Epidermal melanocyte (primary cell): ENCODE data around the gene RBSN.
A peak's percentile ranks its signal among the peaks of the same experiment; 100 is the strongest.
"Not testable (repeated sequence)": the region's sequence is repeated elsewhere in the genome, so short reads cannot be mapped to it uniquely, and the experiment has no call there.

Experiments used
- DNase-seq: peaks from one replicate; pipeline ENCODE4 v3.0.0; 2011; ENCODE audit warnings: low spot score; ENCODE audit not compliant: insufficient read length

RBSN gene

DNA sequence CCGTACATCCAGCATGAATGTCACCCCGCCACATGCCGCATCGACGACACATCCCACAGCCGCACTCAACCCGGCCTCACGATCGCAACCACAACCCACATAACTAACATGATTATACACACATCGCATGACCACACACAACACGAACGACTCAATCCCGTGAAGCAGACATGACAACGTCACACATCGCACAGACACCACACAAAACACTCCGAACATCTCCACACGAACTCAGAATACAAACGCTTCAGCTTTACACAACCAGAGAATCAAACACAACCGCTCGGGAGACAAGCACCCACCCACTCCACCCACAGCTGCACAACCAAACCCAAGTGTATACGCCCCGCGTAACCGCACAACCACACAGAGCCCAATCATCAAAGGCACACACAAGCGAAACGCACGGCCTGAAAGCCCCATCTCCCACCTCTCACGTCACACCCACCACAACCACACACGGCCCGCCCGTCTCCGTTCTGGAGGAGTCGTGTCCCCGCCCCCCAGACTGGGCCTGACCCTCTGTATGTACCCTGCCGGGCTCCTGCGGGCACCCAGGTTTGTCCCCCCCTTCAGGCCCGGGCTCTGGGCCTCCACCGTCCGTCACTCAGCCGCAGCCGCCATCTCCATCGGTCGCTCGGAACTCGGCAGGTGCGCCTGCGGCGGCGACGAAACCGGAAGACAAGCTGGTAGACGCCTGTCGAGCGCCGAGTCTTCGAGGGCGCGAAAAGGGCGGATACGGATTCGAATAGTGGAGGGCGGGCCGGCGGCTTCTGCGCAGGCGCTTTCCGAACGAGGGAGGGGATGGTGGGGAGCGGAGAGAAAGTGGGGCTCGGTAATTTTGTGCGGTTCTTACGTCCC lies at the start of gene RBSN:
TSS of gene RBSN (minus strand) at position 646 of the 861 bp plus-strand sequence. CDS start 3,028 bp downstream, outside the sequence.
- DNase-seq: peak; percentile 80

DNA sequence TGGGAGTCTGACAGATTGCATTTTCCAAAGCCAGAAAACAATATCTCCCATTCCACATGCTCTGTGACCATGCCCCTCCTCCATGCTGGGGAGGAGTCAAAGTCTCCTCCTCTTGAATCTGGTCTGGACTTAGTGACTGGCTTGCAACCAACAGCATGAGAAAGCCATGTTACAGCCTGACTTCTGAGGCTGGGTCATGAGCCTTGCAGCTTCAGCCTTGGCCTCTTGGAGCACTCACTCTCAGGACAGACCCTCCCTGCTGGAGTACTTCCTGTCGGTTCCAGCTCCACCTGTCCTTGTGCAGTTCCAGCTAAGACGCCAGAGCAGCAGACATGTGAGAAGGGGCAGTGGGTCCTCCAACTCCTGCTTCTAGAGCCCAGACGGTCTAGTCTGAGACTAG lies 49.7 kb upstream of the RBSN start:
- DNase-seq: no peak

DNA sequence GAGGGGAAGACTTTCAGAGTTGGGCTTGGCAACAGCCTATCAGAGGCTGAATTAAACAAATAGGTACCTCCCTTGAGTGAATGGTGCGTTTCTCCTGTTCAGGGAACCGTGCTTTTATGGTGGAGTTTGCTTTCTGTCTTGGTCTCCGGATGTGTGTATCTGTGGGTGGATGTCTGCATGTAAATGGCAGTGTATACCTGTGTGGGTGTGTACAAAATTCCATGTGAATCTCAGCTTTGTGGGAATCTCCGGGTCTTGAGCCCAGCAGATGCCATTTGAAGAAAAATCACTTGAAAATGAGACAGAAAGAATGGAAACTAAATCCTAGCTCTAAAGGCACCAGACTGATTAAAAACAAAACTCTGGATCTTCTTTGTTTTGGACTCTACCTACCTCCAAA lies 37.9 kb upstream of the RBSN start:
- not testable (repeated sequence) for DNase-seq

DNA sequence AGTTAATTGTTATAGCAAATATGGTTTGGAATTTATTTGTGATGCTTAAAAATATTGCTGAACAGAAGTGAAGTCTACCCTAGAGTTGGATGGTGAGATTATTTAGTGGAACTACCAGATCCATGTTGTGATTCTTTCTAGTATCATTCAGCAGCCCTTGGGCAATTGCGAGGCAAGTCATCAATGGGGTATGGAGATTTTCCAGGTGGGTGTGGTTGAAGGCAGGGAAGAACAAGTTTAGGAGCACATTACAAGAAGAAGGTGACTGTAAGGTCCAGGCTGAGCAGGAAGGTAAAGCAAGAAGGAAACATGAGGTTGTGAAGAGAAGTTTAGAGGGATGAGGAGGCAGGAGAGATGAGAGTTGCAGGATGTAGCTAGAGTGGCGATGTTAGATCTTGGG lies 36.0 kb upstream of the RBSN start:
- DNase-seq: not testable (repeated sequence)

DNA sequence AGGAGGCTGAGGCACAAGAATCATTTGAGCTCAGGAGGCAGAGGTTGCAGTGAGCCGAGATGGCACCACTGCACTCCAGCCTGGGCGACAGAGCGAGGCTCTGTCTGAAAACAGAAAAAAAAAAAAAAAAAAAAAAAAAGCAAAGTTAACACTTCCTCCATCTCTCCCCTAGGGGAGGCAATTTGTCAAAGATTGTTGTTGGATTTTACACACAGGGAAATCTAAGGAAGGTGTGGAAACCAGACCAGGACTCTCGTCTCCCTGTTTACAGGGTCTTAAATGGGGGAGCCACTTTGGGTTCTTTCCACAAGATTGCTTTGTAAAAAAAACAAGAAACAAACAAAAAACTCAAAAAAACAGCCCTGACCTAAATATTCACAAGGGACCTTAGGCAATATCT lies 29.5 kb upstream of the RBSN start:
- DNase-seq: not testable (repeated sequence)

DNA sequence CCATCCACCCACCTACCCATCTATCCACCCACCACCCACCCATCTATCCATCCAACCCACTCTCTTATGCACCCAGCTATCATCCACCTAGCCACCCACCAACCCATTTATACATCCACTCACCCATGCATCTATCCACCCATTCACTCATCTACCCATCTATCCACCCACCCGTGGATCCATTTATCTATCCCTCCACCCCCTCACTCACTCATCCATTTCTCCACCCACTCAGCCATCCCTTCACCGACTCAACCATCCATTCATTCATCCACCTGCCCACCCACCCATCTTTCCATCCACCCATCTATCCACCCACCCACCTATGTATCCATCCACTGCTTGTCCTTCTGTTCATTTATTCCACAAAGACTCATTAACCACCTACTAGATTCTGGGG lies 28.0 kb upstream of the RBSN start:
- DNase-seq: not testable (repeated sequence)

DNA sequence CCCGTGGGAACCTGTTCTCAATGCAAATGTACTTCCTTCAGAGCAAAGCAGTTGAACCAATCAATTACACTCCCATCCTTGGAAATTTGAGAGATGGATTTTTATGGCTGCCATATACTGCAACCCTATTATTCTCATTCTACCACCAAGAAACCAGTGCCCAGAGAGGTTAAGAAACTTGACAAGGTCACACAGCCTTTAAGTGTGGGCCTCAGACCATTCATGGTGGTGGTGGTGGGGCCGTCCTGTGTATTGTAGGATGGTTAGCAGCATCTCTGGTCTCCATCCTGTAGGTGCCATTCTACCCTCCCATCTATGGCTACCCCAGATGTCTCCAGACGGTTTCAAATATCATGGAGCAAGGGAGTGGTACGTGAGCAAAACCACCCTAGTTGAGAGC lies 23.4 kb upstream of the RBSN start:
- no peak for DNase-seq

DNA sequence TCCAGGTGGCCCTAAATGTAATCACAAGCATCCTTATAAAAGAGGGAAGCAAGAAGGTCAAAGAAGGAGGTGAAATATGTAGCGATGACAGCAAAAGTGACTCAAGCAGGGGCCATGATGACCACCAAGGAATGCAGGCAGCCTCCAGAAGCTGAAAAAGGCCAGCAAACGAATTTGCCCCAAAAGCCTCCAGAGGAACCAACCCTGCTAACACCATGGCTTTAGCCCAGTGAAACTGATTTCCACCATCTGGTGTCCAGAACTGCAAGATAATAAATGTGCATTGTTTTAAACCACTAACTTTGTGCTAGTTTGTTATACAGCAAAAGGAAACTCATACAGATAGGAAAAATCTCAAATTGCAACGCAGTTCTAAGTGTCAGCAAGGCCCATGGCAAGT lies 23.0 kb upstream of the RBSN start:
- DNase-seq: no peak

DNA sequence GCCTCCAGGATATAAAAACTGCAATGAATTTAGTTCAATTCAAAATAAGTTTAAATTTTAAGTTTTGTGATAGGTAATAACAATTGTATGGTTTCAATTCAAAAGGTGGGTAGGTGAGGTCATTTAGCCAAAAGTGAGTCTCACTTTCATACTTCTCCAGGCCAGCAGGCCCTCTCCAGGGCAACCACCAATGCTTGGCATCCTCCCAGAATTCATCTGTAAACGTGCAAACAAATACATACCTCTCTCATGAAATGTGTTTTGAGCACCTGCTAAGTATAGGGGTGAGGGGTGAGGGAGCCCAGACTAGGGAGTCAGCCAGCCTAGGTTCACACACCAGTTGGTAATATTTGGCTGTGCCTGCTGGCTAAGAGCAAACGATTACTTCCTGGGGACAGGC lies 22.0 kb upstream of the RBSN start:
- no peak for DNase-seq

DNA sequence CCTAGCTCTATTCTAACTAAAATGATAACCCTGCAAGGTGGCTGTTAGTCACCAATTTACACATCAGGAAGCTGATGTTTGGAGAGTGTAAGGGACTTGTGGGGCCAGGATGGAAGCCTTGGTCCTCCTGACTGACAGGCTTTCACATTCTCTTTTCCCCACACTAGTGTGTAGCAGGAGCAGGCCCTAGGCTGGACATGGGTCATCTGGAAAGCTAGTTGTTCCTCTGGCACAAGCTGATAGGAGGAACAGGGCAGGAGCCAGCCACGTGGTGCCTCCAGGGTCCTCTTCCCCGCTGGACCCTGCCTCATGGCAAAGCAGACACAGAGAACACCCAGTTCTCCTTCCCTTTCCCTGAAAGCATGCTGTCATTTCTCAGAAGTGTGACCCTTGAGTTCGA lies 18.1 kb upstream of the RBSN start:
- DNase-seq: no peak

DNA sequence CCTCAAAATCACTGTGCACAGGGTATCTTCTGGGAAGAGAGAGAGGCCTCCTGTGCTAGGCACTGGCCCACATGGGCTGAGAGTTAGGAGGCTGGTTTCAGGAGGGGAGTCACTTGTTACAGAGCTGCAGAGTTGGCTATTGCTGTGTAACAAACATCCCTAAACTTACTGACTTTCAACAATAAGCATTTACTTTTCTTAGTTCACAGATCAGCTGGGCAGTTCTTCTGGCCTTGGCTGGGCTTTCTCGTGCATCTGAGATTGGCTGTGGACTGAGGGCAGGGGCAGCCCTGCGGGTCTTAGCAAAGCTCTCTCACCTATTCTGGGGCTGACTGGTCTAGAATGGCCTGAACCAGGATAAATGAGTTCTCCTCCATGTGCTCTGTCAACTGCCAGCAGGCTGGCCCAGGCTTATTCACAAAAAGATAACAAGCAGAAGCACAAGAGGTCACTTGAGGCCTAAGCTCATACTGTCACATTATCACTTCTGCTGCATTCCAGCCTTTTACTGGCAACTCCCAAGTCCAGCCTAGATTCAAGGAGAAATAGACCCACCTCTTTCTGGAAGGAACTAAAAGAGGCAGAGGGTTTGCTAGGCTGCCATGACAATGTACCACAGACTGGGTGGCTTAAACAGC lies 17.2 kb upstream of the RBSN start:
- DNase-seq: no peak

DNA sequence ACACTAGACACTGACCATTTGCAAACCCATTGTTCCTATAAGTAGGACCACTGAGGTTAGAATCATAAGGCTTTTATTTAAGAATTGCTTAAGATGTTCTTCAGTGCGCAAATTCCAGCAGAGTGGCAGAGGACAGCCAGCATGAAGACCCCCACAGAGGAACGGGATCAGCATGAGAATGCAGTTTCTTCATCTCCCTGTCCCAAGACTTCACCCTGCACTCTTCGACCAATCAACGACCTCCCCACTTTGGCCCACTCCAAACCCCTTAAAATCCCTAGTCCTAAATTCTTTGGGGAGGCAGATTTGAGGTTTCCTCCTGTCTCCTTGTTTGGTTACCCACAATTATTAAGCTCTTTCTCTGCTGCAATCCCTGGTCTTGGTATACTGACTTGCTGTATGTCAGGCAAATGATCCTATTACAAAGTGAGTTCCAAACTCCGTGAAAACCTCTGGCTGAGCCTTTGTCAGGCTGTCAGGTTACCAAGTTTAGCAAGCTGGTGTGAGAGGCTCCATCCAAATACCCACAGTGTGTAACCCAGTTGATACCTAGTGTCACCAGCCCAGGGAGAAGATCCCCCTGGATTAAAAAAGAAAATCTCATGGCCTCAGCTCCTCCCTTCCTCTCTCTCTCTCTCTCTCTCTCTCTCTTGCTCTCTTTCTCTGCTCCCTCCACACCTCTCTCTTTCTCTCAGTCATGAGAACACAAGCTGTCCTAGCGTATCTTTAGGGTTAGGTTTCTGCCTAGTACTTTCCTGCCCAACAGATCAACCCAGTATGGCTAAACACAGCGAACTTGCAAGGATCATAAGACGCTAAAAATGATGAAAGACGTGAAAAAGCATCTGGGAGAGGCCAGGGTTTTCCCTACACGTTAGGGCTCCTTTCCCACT lies 15.8 kb upstream of the RBSN start:
- no peak for DNase-seq

DNA sequence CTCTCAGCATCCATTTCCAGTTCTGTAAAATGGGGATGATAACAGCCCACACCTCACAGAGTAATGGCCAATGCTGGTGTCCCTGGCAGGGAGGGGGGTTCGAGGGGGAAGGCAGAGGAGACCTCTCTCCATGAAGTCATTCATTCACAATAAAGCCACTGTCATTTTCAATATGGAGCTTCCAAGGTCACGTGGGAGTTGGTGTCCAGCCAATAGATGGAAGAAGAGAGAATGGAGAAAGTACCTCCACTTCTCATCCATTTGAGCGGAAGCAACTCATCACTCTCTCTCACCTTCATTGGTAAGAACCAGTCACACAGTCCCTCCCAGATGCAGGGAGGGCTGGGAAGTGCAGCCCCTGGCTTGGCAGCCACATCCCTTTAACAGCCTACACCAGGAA lies 14.9 kb upstream of the RBSN start:
- no peak for DNase-seq

DNA sequence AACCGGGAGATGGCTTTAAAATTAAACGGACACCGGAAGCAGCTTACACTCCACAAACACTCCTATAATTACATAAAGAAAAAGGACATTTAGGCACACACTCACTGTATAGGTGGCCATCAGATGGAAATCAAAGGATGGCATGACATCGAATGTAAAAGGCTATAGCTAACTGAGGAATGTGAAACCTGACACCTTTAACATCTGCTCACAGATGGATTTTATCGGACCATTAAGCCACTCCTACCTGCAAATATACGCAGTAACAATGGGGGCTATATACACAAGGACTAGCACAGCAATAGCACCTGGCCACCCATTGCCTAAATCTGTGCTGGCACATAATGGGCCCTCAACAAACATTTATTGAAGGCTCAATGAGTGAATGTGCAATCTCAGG lies 14.5 kb upstream of the RBSN start:
- no peak for DNase-seq

DNA sequence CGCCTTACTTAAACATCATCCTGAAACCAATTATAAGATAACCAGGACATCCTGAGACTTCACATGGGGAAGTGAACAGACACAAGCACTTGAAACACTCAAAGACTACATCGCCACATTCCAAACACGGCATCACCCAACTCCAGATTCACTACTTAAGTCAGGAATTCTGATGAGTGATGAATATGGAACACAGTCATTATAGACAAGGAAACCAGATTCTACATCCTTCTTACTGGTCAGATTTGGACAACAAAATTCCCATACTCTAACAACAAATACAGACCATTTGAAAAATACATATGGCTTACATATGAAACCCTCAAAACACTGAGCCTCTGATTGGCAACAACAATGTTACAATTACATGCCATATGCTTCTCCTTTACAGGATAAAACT lies 13.1 kb upstream of the RBSN start:
- no peak for DNase-seq

DNA sequence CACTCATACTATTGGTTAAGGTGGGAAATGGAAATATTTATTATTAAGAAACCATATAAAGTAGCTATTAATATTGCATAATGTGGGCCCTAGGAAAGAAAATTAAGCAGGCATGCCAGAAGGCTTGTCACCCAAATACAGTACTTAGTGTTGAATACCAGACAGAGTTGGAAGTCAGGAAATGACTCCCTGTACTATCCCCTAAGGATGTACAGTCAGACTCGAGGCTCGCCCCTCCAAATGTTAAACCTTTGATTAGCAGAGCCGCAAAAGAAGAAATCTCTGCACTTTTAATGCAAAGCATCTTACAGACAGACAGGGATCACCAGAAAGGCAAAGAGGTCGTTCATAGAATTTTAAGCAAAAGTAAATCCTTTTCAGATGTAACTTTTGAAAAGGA lies 11.3 kb upstream of the RBSN start:
- no peak for DNase-seq

DNA sequence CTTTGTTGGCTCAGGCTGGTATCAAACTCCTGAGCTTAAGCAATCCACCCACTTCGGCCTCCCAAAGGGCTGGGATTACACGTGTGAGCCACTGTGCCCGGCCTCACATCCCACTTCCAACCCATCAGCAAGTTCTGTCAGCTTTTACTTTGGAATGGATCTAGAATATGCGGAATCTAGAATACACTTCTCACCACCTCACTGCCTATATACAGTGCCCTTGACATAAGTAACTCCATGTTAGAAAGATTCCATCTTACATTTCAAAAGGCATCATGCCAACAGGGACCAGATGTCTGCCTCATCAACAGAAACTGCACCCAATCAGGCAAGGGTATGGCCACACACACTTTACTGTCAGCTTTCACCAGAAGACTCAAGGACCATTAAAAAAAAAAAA lies 9.9 kb upstream of the RBSN start:
- DNase-seq: no peak

DNA sequence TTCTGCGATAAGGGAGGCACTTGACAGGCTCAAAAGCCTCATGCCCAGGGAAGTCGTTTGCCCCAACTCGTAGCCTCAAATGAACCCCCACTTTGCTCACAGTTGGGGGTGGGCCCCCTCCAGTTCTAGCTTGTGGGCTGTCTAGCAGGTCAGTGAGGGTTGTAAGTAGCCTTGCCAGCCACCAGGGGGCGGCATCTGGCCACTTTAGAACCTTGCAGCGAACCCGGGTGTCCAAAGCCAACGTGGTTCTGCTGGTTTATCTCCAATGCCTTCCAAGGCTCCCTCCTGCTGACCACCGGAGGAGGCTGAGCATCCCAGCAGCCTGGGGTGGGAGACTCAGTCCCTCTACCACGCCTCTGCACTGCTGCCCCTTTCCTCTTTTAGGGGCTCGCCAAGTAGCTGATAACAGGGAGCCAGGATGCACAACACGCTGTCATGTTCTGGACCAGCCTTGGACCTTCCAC lies 9.2 kb upstream of the RBSN start:
- DNase-seq: peak; percentile 85

DNA sequence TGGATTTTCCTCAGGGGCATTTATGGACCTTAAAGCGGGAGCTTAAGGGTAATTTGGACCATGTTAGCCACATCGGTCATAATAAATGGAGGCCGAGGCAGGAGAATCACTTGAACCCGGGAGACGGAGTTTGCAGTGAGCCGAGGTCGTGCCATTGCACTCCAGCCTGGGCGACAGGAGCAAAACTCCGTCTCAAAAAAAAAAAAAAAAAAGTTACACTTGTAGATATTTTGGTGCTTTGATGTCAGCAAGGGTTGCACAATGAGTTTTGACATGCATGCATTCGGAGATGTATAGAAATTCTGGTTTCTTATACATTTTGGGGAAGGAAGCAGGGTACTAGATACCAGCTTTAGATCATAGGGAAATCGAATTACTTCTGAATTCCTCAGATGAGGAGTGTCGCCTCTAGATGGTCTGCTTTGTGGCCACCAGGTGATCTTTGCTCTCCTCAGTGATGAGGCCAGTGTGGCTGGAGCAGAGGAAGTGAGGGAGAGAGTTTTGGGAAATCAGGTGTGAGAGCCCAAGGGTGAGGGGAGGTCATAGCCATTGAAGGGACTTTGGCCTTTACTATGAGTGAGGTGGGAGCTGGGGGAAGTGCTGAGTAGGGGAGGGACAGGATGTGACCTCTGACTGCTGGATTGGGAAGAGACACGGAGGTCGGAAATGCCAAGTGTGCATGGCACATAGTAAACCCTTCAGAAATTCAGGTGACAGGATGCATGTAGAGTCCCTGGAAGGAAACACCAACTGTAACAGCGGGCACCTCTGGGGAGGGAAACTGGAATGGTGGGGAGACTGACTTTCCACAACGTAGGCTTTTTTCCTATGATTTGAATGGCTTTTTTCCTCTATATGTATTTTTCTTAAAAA lies 8.4 kb upstream of the RBSN start:
- DNase-seq: no peak

DNA sequence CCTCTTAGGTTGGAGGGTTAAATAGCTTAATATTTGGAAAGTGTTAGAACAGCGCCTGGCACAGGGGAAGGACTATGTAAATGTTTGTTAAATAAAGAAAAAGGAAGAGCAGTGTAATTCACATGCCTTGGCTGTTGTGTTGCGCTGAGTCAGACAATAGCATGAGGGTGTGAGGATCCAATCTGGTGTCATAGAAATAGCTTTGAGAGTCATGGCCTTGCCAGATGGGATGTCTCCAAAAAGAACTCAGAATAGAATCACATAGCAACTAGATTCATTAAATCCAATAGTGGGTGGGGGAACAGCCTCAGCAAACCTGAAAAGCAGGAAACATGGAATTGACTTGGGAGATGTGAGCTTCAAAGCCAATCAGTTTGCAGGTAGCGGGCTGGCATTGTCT lies 3.9 kb upstream of the RBSN start:
- DNase-seq: no peak

DNA sequence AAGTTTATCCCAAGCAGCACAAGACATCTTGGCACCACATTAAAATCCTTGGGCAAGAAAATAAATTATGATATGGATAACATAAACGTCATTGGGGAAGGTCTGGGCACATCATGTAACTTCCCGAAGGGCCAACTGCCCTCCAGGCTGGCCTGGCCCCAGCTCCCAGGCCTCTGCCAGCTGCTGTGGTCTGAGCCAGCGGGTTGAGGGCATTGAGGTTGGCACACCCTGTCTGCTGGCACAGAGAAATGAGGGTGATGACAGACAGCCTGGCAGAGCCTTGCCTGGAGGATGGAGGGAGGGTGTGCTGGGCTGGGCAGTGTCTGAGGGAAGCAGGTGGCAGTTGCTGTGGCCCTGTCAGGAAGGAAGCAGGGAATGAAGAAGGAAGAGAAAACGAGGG lies 3.3 kb upstream of the RBSN start:
- peak; percentile 33 for DNase-seq
